Vagina (tissue), 2 donors: ENCODE results near the gene GRAMD4. TPM values are rescaled to one million over a fixed set of nuclear protein-coding genes. Genes with fewer than 3 reads are reported as not detected.

Experiments used
- DNase-seq, 2 donors: peaks; one replicate each; pipeline ENCODE4 v3.0.0-alpha.2; 2017; ENCODE audit errors: extremely low spot score in 2 of 2
- H3K27ac ChIP-seq: fragments of 200-600 bp; sonication (generic); one replicate; pipeline ENCODE4 v1.5.1; 2019
- H3K27me3 ChIP-seq: fragments of 200-600 bp; sonication (generic); one replicate; pipeline ENCODE4 v1.5.1; 2019
- H3K36me3 ChIP-seq, 2 donors: fragments of 200-600 bp; sonication (generic); one replicate each; pipeline ENCODE4 v1.5.1; 2017 to 2019
- H3K4me1 ChIP-seq: fragments of 200-600 bp; sonication (generic); one replicate; pipeline ENCODE4 v1.5.1; 2019
- H3K4me3 ChIP-seq, 2 donors: fragments of 200-600 bp; sonication (generic); 1 replicate in 1 of 2; 2 replicates in 1 of 2; pipeline ENCODE4 v1.5.1; 2016 to 2019
- H3K9me3 ChIP-seq: fragments of 200-600 bp; sonication (generic); one replicate; pipeline ENCODE4 v1.5.1; 2019
- POLR2A ChIP-seq, 2 donors: fragments of 450-650 bp; IDR thresholded peaks; one replicate each; pipeline ENCODE4 v1.6.1; 2017; ENCODE audit warnings: antibody characterized with exemption in 2 of 2, mild to moderate bottlenecking in 2 of 2, moderate library complexity in 2 of 2
- POLR2AphosphoS5 ChIP-seq, 2 donors: sonication (generic); formaldehyde crosslinking; IDR thresholded peaks; one replicate each; pipeline ENCODE4 v1.9.0; 2017; ENCODE audit warnings: antibody characterized with exemption in 2 of 2, mild to moderate bottlenecking in 2 of 2, low read depth in 1 of 2; ENCODE audit not compliant: insufficient read depth in 1 of 2
- intact Hi-C: fragments of 100-400 bp; cut with DNase I; formaldehyde crosslinking; loops from one replicate; pipeline ENCODE4 v1.15.1; 2023
- total RNA-seq: library from RNA; depleted of rRNA; stranded (reverse); fragments of >200 nt; gene quantifications from one replicate; pipeline ENCODE4 v1.2.3, GENCODE V29; 2016
- TF ChIP-seq, protein P1 (sequence below), 3 experiments: fragments of 450-650 bp in 2 of 3; fragments of 200-600 bp in 1 of 3; sonication (generic) in 1 of 3; IDR thresholded peaks; one replicate each; pipeline ENCODE4 v1.5.1; 2017 to 2019; ENCODE audit warnings: antibody characterized with exemption in 3 of 3, mild to moderate bottlenecking in 2 of 3, moderate library complexity in 2 of 3

The GRAMD4 gene
- total RNA-seq, 1 donor from 2014 or later = 28.7 TPM

DNA sequence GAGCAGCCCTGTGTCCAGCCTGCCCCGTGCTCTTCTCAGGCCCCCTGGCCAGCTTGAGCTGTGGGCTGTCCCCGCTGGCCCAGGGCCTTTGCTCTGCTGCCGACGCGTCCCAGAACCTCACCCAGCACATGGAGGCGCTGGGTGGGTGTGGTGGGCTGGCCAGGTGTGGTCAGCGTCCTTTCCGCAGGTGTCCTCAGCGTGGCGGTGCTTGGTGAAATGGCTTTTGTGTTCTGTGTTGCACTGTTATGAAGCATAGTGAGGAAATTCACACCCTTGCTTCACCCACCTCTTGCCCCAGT is 37.4 kb downstream of the GRAMD4 start:
- intact Hi-C loops = no loop called here
- Histone ChIP-seq H3K36me3 (no peaks in the 10 kb centered on the region), H3K4me3 (no peak overlapping the region), H3K9me3 (no peaks in the 10 kb centered on the region), H3K27me3 (no peaks in the 10 kb centered on the region), H3K4me1 (peaks cover 22% of the 10 kb centered on the region), H3K27ac (no peak overlapping the region)
- DNase-seq = no peak
- TF ChIP-seq POLR2AphosphoS5 (IDR thresholded peaks at IDR 0.05; ENCODE audit: insufficient read depth in 1 of 2, low read depth in 1 of 2) (no peak), POLR2A (IDR thresholded peaks at IDR 0.05) (no peak)
- TF ChIP-seq, protein P1, sequence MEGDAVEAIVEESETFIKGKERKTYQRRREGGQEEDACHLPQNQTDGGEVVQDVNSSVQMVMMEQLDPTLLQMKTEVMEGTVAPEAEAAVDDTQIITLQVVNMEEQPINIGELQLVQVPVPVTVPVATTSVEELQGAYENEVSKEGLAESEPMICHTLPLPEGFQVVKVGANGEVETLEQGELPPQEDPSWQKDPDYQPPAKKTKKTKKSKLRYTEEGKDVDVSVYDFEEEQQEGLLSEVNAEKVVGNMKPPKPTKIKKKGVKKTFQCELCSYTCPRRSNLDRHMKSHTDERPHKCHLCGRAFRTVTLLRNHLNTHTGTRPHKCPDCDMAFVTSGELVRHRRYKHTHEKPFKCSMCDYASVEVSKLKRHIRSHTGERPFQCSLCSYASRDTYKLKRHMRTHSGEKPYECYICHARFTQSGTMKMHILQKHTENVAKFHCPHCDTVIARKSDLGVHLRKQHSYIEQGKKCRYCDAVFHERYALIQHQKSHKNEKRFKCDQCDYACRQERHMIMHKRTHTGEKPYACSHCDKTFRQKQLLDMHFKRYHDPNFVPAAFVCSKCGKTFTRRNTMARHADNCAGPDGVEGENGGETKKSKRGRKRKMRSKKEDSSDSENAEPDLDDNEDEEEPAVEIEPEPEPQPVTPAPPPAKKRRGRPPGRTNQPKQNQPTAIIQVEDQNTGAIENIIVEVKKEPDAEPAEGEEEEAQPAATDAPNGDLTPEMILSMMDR (IDR thresholded peaks at IDR 0.05) = no peak

DNA sequence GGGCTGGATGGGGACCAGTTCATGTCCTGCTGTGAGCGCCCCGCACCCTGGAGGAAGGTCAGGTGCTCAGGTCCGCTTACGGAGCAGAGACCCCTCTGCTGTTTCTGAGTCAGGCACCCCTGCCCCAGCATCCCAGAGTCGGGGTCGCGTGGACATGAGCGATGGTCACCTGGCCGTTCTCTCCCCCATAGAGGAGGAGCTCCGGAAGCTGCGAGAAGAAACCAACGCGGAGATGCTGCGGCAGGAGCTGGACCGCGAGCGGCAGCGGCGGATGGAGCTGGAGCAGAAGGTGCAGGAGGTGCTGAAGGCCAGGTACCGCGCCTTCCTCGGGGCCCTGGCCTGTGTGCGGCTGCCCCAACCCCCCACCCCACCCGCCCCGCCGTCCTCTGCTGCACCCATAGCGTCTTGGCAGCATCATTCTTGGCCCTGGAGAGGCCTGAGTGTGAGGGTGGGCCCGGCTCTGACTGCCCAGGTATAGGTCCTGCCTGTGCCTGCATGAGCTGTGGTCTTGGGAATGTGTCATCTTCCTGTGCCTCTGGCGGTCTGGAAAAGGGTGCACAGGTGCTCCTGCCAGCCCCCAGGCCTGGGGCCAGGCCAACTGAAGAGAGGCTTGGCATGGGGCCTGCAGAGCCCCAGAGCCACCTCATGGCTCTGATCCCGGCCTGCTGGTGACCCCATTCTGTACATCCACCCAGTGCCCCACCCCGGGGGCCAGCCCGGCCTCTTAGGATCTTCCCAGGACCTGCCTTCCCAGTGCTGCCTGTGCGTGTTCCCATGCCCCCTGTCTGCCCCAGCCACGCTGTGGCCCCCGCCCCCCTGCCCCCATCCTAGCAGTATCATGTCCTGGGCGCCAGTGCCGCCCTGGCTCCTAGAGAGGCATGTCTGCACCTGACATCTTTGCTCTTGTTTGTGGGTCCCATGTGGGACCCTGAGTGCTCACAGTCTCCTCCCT is 38.1 kb downstream of the GRAMD4 start:
- Histone ChIP-seq H3K27ac (no peak overlapping the region), H3K27me3 (no peaks in the 10 kb centered on the region)

DNA sequence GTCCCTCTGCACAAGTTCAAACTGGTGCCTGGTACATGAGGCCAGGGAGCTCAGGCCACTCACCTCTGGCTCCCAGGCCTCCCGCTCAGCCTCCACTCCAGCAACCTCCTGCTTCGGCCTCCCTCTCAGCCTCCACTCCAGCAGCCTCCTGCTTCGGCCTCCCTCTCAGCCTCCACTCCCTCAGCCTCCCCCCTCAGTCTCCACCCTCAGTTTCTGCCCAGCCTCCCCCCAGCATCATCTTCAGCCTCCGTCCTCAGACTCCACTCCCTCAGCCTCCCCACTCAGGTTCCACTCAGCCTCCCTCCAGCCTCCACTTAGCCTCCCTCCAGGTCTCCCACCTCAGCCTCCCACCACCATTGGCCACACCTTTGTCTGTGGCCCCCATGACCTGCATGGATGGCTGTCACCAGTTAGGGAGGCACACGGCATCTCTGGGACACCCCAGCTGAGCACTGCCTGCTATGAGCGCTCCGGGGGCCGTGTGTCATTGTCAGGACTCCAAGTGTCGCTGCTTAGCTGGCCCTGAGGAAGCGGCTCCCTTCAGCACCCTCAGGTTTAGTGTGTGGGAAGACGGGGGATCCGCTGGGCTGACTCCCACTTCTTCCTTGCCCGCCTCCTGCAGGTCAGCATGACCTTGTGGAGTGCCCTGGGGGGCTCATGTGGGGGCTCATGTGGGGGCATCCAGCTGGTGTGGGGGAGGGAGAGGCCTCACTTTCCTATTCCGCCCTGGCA is 39.0 kb downstream of the GRAMD4 start:
- no peak for DNase-seq
- Histone ChIP-seq H3K27ac (no peak overlapping the region), H3K36me3 (peaks cover 0 to 2% of the 10 kb centered on the region in 2 donors), H3K9me3 (no peaks in the 10 kb centered on the region), H3K27me3 (no peaks in the 10 kb centered on the region), H3K4me3 (no peak overlapping the region), H3K4me1 (peaks cover 8% of the 10 kb centered on the region)
- intact Hi-C loops = no loop called here
- TF ChIP-seq, protein P1 (IDR thresholded peaks at IDR 0.05) = no peak
- TF ChIP-seq POLR2A (IDR thresholded peaks at IDR 0.05) (no peak), POLR2AphosphoS5 (IDR thresholded peaks at IDR 0.05; ENCODE audit: insufficient read depth in 1 of 2, low read depth in 1 of 2) (no peak)

More for the DNA sequence above, 38.1 kb downstream of the GRAMD4 start:
- TF ChIP-seq, protein P1 (IDR thresholded peaks at IDR 0.05) = no peak
- TF ChIP-seq POLR2AphosphoS5 (IDR thresholded peaks at IDR 0.05; ENCODE audit: insufficient read depth in 1 of 2, low read depth in 1 of 2) (no peak), POLR2A (IDR thresholded peaks at IDR 0.05) (no peak)
- intact Hi-C loops = no loop called here
- no peaks in the 10 kb centered on the region for H3K9me3 ChIP-seq
- H3K36me3 ChIP-seq = no peaks in the 10 kb centered on the region
- H3K4me1 ChIP-seq = peaks cover 15% of the 10 kb centered on the region
- no peak for DNase-seq
- no peak overlapping the region for H3K4me3 ChIP-seq

DNA sequence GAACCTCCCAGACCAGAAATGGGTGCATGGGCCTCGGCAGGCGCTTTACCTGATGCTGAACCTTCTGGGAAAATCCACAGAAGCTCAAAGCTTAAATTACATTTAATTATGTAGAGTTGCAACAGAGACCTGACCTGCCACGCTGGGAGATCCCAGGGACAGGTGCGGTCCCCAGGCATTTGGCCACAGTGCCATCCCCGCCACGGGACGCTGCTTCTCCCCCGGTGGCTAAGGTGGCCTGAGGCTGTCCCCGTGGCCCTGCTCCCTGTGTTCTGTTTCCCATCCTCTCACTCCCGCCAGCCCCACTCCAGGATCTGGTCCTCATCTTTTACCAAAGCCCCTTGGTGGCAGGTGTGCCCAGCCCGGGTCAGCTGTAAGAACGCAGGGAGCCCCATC is 39.6 kb downstream of the GRAMD4 start:
- H3K9me3 ChIP-seq = no peaks in the 10 kb centered on the region
- intact Hi-C loops = no loop called here
- TF ChIP-seq POLR2AphosphoS5 (IDR thresholded peaks at IDR 0.05; ENCODE audit: insufficient read depth in 1 of 2, low read depth in 1 of 2) (no peak), POLR2A (IDR thresholded peaks at IDR 0.05) (no peak)
- TF ChIP-seq, protein P1 (IDR thresholded peaks at IDR 0.05) = no peak
- no peak for DNase-seq
- no peak overlapping the region for H3K27ac ChIP-seq
- H3K27me3 ChIP-seq = no peaks in the 10 kb centered on the region
- H3K4me3 ChIP-seq = no peak overlapping the region
- H3K36me3 ChIP-seq = peaks cover 0 to 8% of the 10 kb centered on the region in 2 donors
- H3K4me1 ChIP-seq = peaks cover 8% of the 10 kb centered on the region
